ENCODE data around the gene OST4.

The OST4 gene

GRCh38 chr2:27050996-27051901 lies 20.2 kb downstream of the OST4 start, which contains the start of gene AGBL5:
Gene AGBL5 (plus strand): TSS chr2:27051668. CDS start chr2:27052959, 1,291 bp downstream.
- DNase-seq = peak; percentile 93

- peak; percentile 94 for DNase-seq
Measured at GRCh38 chr2:27050281-27050995, 21.0 kb downstream of the OST4 start.

GRCh38 chr2:27049422-27050280 lies 21.8 kb downstream of the OST4 start:
- no peak for DNase-seq

GRCh38 chr2:27042985-27043634 lies 28.3 kb downstream of the OST4 start:
- no peak for DNase-seq

GRCh38 chr2:27042159-27042661 lies 29.2 kb downstream of the OST4 start:
- DNase-seq = no peak

- DNase-seq = no peak
Measured at GRCh38 chr2:27041752-27042151, 29.7 kb downstream of the OST4 start.

- DNase-seq = no peak
Measured at GRCh38 chr2:27040282-27040681, 31.2 kb downstream of the OST4 start.

- DNase-seq = no peak
Measured at GRCh38 chr2:27039871-27040270, 31.6 kb downstream of the OST4 start.

GRCh38 chr2:27039426-27039825 lies 32.0 kb downstream of the OST4 start:
- no peak for DNase-seq

GRCh38 chr2:27038631-27039339 lies 32.7 kb downstream of the OST4 start:
- no peak for DNase-seq

GRCh38 chr2:27038012-27038411 lies 33.4 kb downstream of the OST4 start:
- no peak for DNase-seq

GRCh38 chr2:27033253-27033852 lies 38.1 kb downstream of the OST4 start:
- DNase-seq = no peak

- peak; percentile 68 for DNase-seq
Measured at GRCh38 chr2:27032495-27033252, 38.8 kb downstream of the OST4 start, which contains the start of gene TMEM214. Gene TMEM214 (plus strand): TSS chr2:27032965. CDS start chr2:27033016, 51 bp downstream.

GRCh38 chr2:27029051-27029450 lies 42.4 kb downstream of the OST4 start:
- DNase-seq = no peak

- no peak for DNase-seq
Measured at GRCh38 chr2:27027211-27027651, 44.2 kb downstream of the OST4 start.

GRCh38 chr2:27025861-27026851 lies 45.3 kb downstream of the OST4 start:
- DNase-seq = no peak

- DNase-seq = no peak
Measured at GRCh38 chr2:27025281-27025800, 46.1 kb downstream of the OST4 start.

- DNase-seq = no peak
Measured at GRCh38 chr2:27024812-27025211, 46.6 kb downstream of the OST4 start.

GRCh38 chr2:27024188-27024587 lies 47.3 kb downstream of the OST4 start:
- DNase-seq = no peak

Measured in DMS153 (cell line).